ENCODE results near the gene ASPHD2.

Gene ASPHD2

DNA sequence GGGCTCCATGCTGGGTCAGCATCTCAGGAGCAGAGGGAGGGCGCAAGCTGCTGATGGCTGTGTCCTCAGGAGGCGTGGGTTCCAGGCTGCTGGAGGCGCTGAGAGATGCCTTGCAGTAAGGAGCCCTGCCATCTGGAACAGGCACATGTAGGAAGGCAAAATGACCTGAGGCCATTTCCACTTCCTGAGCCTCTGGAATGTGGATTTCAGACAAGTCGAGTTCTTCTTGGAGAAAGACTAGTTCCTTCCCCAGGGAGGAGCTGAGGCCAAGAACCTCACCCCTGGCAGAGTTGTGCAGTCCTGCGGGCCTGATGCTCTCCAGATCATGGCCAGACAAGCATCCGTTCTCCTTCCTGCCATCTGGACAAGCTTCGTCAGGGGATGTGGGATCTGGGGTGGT, 35.3 kb downstream of the ASPHD2 start:
- Mint-ChIP-seq H3K9me3 (no peaks in the 10 kb centered on the region), H3K27ac (no peak overlapping the region), H3K4me1 (no peaks in the 10 kb centered on the region), H3K4me3 (no peak overlapping the region), H3K27me3 (no peaks in the 10 kb centered on the region), H3K36me3 (peaks cover 44% of the 10 kb centered on the region)
- no peak for ATAC-seq

DNA sequence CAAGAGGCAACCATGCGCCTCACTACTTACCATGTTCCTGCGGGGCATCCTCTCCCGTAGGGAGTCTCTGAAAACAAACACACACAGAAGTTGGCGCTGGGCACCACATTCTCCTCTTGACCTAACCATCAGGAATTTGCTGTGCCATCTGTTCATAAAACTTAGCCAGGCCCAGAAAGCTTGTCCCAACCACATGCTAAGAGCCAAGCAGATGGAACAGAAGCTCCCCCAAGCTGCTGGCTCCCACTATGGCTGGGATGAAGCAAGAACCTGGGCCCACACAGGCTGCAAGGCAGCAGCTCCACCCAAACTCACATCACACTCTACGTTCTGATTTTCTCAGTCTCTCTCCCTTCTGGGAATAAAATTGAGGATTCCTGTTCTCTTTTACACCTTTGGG, 37.1 kb downstream of the ASPHD2 start:
- Mint-ChIP-seq H3K36me3 (peaks cover 54% of the 10 kb centered on the region), H3K4me3 (no peak overlapping the region), H3K9me3 (no peaks in the 10 kb centered on the region), H3K27ac (no peak overlapping the region), H3K4me1 (no peaks in the 10 kb centered on the region), H3K27me3 (no peaks in the 10 kb centered on the region)
- ATAC-seq, result no peak

DNA sequence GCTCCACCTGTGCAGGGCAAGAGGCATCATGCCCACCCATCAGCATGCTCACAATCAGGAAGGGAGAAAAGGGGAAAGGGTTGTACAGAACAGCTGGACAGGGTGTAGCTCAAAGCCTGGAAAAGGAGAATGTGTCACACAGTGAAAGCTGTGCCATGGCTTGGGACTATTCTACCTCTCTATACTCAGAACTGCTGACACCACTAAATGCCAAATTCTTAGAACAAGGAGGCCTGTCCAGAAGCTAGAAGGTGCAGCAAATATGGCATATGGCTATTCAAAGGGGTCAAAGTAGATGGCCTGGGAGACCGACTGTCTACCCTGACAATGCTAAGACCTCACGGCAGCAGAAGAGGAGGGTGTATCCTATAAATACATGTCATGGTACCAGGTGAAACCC, 41.7 kb downstream of the ASPHD2 start:
- Mint-ChIP-seq H3K9me3 (no peaks in the 10 kb centered on the region), H3K36me3 (peaks cover 57% of the 10 kb centered on the region), H3K4me3 (no peak overlapping the region), H3K27me3 (no peaks in the 10 kb centered on the region), H3K27ac (no peak overlapping the region), H3K4me1 (no peaks in the 10 kb centered on the region)
- ATAC-seq, result no peak

DNA sequence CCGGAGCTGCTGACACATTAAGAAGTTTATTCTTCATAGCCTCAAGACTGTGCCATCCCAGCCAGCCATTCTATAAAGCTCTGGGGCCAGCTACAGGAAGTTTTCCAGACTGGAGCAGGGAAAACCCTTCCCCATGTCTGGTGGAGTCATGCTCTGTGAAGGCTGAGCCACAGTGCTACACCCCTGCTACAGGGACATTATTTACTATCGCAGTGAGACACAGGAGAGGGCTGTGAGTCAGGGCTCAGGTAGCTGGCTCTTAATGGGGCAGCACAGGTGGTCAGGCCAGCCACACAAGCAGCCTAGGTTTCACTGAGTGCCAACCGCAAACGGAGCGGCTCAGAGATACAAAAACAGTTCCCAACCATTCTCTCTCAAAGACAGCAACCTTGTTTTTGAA, 42.5 kb downstream of the ASPHD2 start:
- Mint-ChIP-seq H3K4me3 (no peak overlapping the region), H3K4me1 (peaks cover under 1% of the 10 kb centered on the region), H3K27me3 (no peaks in the 10 kb centered on the region), H3K9me3 (no peaks in the 10 kb centered on the region), H3K36me3 (peaks cover 52% of the 10 kb centered on the region), H3K27ac (no peak overlapping the region)
- no peak for ATAC-seq

DNA sequence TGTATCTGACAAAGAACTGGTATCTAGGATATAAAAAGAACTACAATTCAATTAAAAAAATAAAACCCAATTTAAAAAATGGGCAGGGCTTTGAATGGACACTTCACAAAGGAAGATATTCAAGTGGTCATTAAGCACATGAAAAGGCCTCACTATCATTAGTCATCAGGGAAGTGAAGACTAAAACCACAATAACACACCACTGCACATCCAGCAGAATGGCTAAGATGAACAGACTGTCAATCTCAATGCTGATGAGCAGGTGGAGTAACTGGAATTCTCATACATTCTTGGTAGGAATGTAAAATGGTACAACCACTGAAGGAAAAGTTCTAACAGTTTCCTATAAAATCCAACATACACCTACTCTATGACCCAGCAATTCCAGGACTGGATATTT, 45.6 kb downstream of the ASPHD2 start:
- no peak for ATAC-seq
- Mint-ChIP-seq H3K27ac (no peak overlapping the region), H3K36me3 (peaks cover 45% of the 10 kb centered on the region), H3K9me3 (no peaks in the 10 kb centered on the region), H3K4me1 (peaks cover 27% of the 10 kb centered on the region), H3K4me3 (no peak overlapping the region), H3K27me3 (no peaks in the 10 kb centered on the region)

DNA sequence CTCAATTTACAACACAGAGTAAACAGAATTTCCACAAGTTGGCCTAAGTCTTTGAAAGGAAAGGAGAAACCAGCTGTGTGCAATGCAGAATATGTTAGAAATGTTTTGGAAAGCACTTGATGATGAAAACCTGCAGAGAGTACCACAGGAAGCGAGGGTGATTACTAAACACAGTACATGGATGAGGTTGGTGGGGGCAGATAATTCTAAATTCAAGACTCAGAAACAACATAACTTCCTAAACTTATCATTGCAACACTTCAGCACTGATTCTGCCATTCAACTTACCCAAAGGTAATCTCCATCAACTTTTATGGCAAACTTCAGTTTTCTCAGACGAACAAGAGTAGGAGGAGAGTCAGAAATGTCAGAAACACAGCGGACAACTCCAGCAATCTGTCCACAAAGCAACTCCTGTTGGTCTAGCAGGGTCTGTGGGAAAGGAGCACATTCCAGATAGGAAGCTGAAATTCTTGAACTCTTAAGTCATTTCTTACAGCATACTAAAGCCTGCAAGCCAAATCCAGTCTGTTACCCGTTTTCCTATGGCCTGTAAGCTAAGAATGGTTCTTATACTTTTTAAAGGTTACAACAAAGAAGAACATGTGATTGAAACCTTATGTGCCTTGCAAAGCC, 47.8 kb downstream of the ASPHD2 start:
- H3K9me3 Mint-ChIP-seq, result no peaks in the 10 kb centered on the region
- H3K4me3 Mint-ChIP-seq, result no peak overlapping the region
- peaks cover 39% of the 10 kb centered on the region for H3K36me3 Mint-ChIP-seq
- H3K4me1 Mint-ChIP-seq, result peaks cover 48% of the 10 kb centered on the region
- ATAC-seq, result no peak
- H3K27ac Mint-ChIP-seq, result no peak overlapping the region
- no peaks in the 10 kb centered on the region for H3K27me3 Mint-ChIP-seq

DNA sequence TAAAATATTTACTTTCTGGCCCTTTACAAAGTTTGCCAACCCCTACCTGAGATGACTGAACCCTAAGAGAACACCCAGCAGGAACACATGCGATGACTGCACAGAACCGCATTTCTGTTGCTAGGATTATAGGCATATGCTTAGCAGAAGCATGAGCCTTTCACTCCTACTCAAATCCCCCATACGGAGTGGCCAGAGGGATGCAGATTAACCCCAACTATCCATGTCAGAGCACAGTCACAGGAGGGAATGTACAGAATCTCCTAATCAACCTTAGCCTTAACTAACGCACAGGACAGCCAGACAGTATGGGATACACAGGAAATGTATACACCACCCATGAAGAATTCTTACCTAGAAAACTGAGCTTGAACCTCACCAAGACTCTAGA, 48.3 kb downstream of the ASPHD2 start:
- H3K27me3 Mint-ChIP-seq, result no peaks in the 10 kb centered on the region
- no peak for ATAC-seq

DNA sequence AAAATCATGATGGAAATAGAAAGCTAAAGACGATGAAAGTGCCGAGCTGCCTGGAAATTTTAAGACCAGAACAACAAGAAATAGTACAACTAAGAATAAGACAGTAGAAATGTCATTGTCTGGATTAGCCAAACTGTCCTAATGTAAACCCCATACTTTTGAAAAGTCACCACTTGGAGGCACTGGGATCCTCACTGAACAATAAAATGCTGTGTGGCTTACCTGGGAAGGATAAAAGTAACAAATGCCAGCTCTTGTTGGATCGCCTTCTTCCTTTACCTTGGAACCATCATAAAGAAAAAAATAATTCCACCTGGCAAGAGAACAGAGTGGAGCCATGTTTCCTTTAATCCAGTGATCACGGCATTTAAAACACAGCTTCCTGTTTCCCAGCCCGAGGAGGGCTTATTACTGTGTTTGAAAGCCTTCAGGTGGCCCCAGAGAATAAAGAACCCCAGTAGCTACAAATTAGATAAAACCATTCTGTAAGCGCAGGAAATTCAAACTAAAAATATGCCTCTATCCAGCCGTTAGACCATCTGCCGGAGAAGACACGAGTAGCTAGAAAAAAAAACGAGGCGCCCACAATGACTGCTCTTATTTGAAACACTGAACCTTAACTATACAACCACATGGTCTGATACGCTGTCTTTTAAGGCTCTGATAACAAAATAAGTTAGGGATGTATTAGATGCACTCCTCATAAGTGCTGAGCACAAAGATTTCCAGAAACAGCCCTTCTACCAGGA, 50.2 kb downstream of the ASPHD2 start:
- H3K9me3 Mint-ChIP-seq, result no peaks in the 10 kb centered on the region
- no peaks in the 10 kb centered on the region for H3K27me3 Mint-ChIP-seq
- ATAC-seq, result no peak
- H3K27ac Mint-ChIP-seq, result peak overlapping the region; percentile 98
- H3K4me3 Mint-ChIP-seq, result peak overlapping the region; percentile 67
- peaks cover 64% of the 10 kb centered on the region for H3K4me1 Mint-ChIP-seq
- peaks cover 26% of the 10 kb centered on the region for H3K36me3 Mint-ChIP-seq

More for the DNA sequence above, 48.3 kb downstream of the ASPHD2 start:
- H3K4me3 Mint-ChIP-seq, result no peak overlapping the region
- H3K4me1 Mint-ChIP-seq, result peaks cover 54% of the 10 kb centered on the region
- H3K36me3 Mint-ChIP-seq, result peaks cover 39% of the 10 kb centered on the region
- H3K27ac Mint-ChIP-seq, result peak overlapping the region; percentile 98
- H3K9me3 Mint-ChIP-seq, result no peaks in the 10 kb centered on the region

DNA sequence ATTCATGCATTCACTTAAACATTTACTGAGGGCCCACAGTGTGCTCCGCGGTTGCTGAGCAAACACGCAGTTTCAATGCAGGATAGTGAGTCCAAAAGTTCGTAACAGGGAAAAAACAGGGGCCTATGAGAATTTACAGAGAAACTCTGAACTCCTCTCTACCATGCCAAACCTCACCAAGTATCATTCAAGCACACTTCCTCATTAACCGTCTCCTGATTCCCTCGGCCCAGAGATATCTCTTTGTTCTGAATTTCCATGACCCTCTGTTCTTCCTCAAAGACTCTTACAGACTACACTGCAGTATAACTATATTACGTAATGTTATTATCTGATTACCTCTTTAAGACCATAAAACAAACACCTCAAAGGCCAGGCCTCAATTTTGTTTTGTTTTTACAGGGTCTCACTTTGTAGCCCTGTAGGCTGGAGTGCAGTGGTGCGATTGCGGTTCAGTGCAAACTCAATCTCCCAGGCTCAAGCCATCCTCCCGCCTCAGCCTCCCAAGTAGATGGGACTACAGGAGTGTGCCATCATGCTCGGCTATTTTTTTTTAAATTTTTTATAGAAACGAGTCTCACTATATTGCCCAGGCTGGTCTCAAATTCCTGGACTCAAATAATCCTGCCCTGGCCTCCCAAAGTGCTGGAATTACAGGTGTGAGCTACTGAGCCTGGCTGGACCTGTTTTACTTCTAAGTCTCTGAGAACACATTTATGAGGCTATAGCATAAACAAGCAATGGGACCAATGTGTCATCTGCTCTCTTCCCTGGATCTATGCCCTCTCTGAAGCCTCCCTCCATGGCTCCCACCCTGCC, 50.9 kb downstream of the ASPHD2 start:
- Mint-ChIP-seq H3K4me1 (peaks cover 65% of the 10 kb centered on the region), H3K27me3 (no peaks in the 10 kb centered on the region), H3K9me3 (no peaks in the 10 kb centered on the region), H3K27ac (peak overlapping the region; percentile 98), H3K36me3 (peaks cover 20% of the 10 kb centered on the region), H3K4me3 (peak overlapping the region; percentile 67)
- no peak for ATAC-seq

DNA sequence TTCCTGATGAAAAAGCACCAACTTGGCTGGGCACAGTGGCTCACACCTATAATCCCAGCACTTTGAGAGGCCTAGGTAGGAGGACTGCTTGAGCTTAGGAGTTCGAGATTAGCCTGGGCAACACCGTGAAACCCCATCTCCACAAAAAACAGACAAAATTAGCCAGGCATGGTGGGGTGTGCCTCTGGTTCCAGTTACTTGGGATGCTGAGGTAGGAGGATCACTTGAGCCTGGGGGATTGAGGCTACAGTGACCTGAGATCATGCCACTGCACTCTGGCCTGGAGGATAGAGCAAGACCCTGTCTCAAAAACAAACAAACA, 51.5 kb downstream of the ASPHD2 start:
- ATAC-seq, result no peak
- Mint-ChIP-seq H3K9me3 (no peaks in the 10 kb centered on the region), H3K36me3 (peaks cover 20% of the 10 kb centered on the region), H3K4me3 (peak overlapping the region; percentile 47), H3K27me3 (no peaks in the 10 kb centered on the region), H3K4me1 (peaks cover 71% of the 10 kb centered on the region), H3K27ac (peak overlapping the region; percentile 98)

DNA sequence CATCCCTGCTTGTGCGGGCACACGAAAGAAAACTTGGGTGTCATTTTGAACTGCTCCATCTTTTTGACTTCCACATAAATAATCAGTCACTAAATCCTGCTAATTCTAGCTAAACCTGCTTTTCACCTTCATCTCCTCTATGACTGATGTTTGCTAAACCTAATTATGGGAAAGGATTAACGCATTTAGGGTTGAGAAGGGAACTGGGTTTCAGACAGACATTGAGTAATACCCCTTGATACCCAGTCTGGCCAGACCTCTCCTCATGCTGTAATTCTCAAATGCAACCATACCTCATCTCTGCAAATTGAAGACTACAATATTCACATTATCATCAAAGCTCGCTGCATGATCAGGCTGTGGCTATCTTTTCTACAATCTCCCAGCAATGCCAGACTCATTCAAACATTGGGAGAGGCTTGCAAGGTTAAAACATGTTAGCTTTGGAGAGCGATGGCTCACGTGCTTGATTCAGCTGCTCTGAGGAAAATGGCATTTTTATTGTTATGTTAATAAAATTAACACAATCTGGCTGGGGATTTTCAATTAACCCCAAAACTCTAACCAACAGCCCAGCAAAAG, 52.1 kb downstream of the ASPHD2 start:
- Mint-ChIP-seq H3K27ac (peak overlapping the region; percentile 98), H3K9me3 (no peaks in the 10 kb centered on the region), H3K27me3 (no peaks in the 10 kb centered on the region), H3K36me3 (peaks cover 20% of the 10 kb centered on the region), H3K4me1 (peaks cover 77% of the 10 kb centered on the region), H3K4me3 (peak overlapping the region; percentile 55)
- ATAC-seq, result no peak

DNA sequence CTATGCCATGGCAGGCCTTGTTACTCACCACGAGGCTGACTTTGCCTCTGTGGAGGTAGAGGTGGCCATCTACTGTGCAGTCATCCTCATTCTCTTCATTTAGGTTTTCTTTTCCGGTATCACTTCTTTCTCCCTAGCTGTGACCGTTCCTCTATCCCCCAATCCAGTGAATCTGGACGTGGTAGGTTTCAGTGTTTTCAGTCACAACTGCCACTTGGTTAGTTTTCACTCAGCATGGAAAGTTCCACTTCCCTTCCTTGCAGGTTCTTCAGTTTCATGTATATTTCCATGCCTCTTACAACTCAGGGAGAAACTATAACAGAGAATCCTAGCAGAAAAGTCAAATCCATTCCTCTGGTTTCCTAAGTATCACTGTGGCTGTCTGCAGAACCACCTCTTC, 52.6 kb downstream of the ASPHD2 start:
- Mint-ChIP-seq H3K36me3 (peaks cover 16% of the 10 kb centered on the region), H3K9me3 (no peaks in the 10 kb centered on the region), H3K4me1 (peaks cover 79% of the 10 kb centered on the region), H3K27me3 (no peaks in the 10 kb centered on the region), H3K27ac (peak overlapping the region; percentile 98), H3K4me3 (peak overlapping the region; percentile 90)
- peak; percentile 49 for ATAC-seq

DNA sequence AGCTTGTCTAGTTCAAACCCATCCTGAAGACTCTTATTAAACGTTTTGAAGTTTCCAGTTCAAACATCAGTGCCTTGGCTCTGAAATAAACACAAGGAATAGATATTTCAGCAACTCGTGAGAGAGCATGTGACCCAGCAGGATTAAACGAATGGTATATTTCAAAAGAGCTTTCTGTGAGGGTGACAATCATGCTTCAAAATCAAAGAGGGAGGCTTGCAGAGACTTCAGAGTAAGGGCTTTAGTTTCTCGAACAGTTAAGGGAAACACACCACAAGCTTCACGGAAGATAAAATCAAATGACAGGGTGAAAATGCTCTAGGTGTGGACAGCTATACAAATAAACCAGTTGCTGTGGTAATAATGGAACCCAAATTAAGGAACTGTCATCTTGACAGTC, 53.1 kb downstream of the ASPHD2 start:
- Mint-ChIP-seq H3K36me3 (peaks cover 11% of the 10 kb centered on the region), H3K4me1 (peaks cover 75% of the 10 kb centered on the region), H3K9me3 (no peaks in the 10 kb centered on the region), H3K4me3 (peak overlapping the region; percentile 90), H3K27me3 (no peaks in the 10 kb centered on the region), H3K27ac (peak overlapping the region; percentile 98)
- no peak for ATAC-seq

DNA sequence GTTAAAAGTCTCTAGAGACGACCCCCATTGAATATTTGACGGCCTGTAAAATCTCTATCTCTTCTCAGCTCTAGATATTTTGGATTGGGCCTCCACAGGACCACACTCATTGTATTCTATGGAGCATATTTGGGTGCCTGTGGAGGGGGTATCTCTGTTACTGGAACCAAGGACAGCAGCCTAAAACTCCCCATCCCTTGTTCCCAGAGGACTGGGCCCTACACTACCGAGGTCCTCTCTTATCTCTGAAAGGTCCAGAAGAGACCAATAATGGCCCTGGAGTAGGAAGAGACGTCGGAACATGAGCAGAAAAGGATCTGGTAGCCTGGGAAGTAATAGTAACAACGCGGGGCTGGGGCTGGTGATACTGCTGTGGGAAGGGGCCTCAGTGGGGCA, 54.0 kb downstream of the ASPHD2 start:
- peaks cover 7% of the 10 kb centered on the region for H3K36me3 Mint-ChIP-seq
- peaks cover 68% of the 10 kb centered on the region for H3K4me1 Mint-ChIP-seq
- H3K27ac Mint-ChIP-seq, result peak overlapping the region; percentile 98
- no peak for ATAC-seq
- no peaks in the 10 kb centered on the region for H3K9me3 Mint-ChIP-seq
- H3K4me3 Mint-ChIP-seq, result peak overlapping the region; percentile 90
- H3K27me3 Mint-ChIP-seq, result no peaks in the 10 kb centered on the region
